HG03342 (cell line): ENCODE data around the gene NPAS2.

Experiments
- ATAC-seq: cut with Tn5 transposase; IDR thresholded peaks from one replicate; pipeline ENCODE4 v1.9.1; 2021; ENCODE audit warnings: mild to moderate bottlenecking, moderate library complexity; ENCODE audit not compliant: unreplicated experiment

The NPAS2 gene

DNA sequence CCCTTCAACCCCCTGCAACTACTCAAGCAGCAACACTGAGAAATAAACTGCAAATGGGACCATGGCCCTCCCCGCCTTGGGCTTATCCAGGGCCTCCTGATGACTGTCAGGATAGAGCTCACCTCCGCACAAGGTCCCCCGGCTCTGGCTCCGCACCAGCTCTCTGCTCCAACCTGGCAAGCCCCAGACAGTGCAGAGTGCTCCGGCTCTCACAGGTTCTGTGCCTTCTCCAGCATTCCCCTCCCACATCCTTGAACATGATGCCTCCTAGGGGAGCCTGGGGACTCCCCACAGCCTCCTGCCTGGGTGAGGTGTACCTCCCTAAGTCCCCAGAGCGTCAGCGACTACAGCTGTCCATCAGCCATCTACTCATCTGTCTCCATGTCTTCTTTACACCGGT, 26.7 kb upstream of the NPAS2 start:
- ATAC-seq = no peak

DNA sequence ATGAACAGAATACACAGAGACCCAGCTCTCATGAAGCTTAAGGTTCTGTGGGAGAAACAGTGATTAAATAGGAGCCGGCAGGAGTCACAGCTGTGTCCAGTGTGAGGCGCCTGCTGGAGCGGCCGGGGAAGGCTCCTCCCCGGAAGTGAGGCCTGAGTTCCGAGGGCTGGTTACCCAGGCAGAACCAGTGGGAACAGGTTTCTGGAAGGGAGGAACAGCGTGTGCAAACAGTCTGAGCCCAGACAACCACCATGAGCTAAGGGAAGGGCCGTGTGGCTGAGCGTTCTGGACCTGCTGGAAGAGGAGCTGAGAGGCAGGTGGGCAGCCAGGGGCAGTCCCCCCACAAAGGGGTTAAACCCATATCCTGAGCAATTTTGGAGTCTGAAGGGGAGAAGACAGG, 26.0 kb upstream of the NPAS2 start:
- no peak for ATAC-seq

DNA sequence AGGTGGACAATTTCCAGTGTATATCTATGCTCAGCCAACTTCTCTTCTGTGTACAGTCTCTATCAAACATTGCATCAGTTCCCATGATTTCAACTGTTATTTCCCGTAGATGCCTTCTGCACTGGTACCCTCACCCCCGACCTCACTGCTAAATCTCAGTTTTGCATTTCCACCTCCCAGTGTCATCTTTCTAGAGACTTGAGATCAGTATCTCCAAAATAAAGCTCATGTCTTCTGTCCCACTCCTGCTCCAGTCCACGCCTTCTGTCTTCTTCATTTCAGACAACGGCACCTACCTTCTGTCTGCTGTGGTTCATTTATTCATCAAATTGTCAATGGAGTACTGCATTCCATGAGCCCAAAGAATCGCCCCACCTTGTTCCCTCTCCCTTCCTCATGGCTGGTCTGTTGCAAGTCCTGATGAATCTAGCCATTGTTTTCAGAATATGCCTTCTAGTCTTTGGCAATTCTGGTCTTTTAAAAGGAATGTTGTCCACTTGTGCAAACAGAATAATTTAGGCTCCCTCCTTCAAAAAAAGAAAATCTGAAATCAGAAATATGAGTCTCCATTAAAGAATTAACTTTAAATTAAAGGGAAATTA, 23.3 kb upstream of the NPAS2 start:
- ATAC-seq = no peak

DNA sequence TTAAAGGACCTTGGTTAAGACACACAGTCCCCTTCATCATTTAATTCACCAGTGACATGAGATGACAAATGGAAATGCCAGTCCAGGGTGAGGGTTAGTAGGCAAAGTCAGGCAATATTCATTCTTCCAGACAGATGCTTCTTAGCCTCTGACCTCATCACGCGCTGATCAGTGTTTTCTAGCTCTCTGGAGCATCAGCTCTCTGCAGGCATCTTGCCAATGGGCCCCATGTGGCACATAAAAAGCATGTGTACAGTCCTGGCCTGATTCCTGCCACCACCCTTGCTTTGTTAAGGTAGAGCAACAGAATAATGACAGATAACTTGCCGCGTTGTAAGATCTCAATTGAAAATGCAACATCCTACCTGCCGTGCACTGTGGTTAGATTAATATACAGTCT, 20.3 kb upstream of the NPAS2 start:
- ATAC-seq = no peak

DNA sequence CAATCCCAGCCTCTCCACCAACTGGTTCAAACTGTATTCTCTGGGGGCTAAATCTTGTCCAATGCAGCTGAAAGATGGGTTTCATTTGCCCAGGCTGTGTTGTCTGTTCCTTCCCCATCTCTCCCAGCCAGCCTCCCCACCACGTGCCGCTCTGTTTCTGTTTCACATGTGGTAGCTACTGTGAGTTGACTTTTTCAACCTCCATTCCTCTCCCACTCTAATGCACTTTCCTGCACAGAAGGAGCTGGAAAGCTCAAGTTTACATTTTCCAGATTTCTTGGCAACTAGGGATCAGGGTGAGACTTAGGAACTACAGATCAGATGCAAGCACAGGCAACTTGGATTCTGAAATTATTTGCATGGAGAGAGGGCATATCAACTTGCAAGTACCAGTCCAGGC, 19.0 kb upstream of the NPAS2 start:
- no peak for ATAC-seq

DNA sequence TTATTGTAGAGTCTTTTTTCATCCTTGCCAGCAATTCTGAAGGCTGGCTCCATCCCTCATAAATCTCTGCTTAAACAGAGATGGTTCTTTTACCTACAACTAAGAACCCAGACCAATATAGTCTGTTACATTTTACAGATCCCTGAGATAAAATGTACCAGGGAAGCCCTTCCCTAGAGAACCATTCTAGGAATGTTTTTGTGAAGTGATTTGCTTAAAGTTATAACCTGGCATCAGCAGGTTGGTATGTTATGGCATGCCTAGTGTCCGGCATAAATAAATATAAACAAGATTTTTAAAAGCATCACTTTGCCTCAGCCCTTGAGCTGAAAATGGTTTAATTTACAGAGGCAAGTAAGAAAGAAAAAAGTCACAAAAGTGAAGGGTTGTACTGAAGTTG, 18.5 kb upstream of the NPAS2 start:
- no peak for ATAC-seq

DNA sequence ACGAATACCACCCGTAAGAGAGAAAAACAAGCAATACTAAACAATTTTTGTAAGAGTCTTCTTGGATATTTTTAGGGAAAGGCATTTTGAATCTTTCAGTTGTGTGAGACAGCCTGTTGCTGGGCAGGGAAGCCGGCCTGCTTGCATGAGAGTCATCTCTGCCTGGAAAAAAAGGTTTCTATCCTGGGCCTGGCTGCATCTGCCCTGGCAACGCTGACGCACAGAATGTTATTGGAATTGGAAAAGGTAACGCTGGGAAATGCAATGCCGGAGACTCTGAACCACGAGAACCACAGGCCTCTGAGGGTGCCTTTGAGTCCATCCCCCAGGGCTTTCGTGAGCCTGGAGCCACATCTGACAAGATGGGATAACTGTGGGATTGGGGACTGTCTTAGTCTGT, 17.9 kb upstream of the NPAS2 start:
- ATAC-seq = no peak

DNA sequence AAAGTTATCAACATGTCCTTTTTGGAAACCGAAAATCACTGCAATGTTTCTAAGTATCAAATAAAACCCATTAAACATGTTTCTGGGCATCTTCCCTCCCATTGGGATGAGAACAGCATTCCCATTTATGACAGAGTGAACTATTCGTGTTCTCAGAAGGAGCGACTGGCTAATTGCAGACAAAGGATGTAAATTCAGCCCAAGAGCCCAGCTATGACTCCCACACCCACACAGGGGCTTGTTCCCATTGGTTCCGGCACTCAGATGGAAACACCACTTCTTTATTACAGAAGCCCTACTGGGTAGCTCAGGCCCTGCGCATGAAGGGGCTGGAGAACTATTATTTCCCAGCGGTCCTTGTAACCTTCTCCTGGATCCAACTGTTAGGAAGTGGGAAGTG, 16.6 kb upstream of the NPAS2 start:
- ATAC-seq = no peak

DNA sequence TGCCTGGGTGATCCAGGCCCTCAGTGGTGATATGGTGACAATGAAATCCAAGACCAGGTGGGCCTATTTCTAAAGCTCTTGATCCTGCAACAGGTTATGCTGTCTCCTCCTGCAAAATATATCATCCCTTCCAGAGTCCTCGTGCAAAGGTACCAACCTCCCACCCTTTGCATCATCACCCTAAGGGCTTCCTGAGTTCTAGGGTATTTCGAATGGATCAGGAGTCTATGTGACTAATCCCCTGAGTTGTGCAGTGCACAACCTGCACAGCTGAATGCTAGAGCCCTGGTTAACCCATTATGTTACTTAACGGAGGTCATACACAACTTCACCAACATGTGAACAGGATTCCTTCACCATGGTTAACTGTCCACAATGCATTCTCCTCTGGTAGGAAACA, 13.4 kb upstream of the NPAS2 start:
- ATAC-seq = no peak

DNA sequence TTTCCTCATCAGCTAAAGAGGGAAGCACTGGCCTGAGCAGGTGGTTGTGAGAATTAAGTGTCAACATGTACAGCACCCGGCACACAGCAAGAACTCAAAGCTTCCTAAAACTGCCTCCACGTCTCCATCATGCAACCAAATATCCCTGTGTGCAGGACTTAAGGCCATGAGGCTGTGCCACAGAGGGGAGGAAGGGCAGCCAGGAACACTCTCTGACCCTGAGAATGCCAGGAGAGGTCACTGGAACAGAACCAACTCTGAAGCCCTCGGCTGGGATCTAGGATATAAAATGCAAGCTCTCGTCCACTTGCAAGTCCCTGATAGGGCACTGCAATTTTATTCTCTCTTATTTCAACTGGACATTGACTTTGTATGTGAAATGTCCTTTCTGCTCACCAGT, 12.2 kb upstream of the NPAS2 start:
- ATAC-seq = no peak

DNA sequence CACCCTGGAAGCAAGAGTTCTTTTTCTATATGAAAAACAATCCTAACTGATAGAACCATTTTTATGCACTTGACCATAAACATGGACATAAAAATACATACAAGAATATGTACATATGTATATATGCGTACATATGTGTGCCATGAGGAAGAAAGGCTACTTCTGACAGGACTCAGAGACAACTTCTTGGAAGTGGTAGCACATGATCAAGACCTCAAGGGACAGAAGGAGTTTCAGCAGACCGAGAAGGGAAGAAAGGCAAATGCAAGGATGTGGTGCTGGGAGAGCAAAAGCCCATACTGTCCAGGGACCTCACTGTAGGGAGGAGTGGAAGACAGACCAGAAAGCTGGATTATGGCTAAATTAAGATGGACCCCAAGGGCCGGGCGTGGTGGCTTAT, 11.4 kb upstream of the NPAS2 start:
- no peak for ATAC-seq

DNA sequence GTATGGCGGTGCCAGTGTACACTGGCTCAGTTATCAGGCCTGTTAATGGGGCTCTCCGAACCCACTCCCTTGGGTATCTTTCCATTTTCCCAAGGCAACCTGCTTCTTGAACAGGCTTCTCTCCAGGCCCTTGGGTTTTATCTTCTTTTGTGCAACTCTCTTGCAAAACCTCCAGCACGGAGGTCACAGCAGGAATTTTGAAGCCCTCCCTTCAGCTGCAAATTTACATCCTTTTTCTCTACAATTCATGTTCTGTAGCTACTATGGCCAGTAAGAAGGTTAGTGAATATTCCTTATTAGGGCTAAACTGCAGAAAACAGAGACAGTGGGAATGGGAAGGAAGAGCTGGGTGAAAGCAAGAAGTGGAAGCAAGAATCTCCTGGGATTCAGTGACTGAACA, 10.4 kb upstream of the NPAS2 start:
- ATAC-seq = no peak

DNA sequence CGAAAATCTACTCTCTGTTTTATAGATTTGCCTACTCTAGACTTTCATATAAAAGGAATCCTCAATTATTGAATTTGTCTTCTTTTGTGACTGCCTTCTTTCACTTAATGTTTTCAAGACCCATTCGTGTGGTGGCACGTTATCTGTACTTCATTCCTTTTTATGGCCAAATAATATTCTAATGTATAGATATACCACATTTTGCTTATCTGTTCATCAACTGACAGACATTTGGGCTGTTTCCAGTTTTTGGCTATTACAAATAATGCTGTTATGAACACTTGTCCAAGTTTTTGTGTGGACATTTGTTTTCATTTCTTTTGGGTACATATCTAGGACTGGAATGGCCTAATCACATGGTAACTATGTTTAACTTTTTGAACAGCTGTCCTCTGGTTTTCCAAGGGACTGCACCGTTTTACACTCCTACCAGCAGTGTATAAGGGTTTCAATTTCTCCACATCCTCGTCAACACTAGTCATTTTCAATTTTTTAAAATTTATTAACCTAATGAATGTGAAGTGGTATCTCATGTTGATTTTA, 9.3 kb upstream of the NPAS2 start:
- no peak for ATAC-seq

DNA sequence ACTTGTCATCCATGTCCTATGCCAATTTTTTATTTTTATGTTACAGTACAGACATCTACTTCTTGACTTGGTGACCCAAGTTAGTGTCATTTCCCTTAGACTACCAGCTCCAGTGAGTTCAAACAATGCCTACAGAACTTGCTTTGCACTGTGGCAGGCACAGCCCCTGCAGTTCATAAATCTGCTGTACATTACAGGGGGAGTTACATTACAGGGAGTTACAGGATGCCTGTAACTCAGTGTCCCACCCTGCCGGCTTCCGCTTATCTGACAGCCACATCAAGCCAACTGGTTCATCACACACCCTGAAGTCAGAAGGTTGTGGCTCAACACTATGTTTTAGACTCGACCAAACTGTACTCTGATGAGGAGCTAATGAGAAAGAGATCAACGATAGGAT, 7.8 kb upstream of the NPAS2 start:
- ATAC-seq = no peak

DNA sequence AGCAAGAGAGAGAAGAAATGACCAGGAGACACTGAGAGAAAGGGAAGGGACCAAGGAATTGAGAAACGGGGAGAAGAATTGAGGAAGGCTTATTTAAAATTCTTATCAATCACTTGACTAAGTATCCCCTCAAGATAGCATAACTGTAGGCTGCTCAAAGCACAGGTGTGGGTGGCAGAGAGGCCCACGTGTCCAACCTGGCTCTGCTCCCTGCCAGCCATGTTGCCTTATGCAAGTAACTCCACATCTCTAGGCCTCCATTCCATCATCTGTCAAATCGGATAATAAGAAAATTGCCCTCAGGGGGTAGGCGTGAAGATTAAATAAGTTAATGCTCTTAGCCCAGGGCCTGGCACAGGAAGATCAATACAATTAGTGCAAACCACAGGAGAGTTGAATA, 7.4 kb upstream of the NPAS2 start:
- no peak for ATAC-seq

DNA sequence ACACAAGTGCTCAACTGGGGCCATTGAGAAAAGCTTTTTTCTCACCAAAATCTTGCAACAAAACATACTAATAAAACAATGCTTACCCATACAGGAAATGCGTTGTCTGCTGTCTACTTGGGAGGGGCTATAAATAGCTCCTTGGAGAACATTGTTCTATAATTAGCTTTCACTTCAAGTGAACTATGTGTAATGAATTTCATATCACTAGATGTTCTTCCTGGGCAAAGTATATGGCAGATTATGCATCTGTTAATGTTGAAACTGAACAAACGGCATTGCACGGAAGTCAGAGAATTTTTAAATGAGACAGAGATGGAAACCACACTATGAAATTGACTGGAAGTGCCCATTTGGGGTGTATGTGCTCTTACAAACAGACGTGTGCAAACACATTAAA, 6.4 kb upstream of the NPAS2 start:
- ATAC-seq = no peak

DNA sequence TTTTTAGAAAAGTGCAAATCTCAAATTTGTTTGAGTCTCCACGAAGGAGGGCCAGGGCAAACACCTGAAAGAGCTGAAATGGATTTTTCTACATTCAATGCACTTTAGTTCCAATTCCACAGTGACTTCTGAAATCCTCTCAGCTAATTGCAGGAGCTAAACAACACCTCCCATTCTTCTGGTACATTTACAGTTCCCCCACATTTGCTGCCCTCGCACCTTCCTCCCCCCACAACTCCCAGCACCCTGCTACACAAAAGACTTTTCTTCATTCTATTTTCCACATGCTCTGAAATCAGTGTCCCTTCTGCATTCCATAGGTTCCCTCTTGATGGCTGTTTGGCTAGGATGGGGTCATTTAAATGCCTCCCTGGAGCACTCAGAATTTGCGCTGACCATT, 5.9 kb upstream of the NPAS2 start:
- ATAC-seq = no peak

DNA sequence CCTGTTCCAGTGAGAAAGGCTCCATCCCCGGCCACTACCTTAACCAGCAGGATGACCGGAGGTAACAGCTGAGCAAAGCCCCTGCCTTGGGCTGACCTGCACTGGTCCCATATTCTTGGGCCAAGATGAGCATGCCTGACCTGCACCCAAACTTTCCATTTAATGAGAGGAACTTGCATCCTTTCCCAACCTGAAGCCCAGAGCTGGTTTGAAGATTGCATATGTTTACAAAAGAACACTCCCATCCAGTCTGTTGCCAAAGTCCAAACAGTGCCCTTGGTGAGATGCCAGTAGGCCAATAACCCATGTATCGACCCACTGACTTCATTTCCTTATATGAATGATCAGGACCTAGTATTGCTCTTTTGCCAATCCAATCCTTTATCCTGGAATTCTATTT, 5.5 kb upstream of the NPAS2 start:
- ATAC-seq = no peak

DNA sequence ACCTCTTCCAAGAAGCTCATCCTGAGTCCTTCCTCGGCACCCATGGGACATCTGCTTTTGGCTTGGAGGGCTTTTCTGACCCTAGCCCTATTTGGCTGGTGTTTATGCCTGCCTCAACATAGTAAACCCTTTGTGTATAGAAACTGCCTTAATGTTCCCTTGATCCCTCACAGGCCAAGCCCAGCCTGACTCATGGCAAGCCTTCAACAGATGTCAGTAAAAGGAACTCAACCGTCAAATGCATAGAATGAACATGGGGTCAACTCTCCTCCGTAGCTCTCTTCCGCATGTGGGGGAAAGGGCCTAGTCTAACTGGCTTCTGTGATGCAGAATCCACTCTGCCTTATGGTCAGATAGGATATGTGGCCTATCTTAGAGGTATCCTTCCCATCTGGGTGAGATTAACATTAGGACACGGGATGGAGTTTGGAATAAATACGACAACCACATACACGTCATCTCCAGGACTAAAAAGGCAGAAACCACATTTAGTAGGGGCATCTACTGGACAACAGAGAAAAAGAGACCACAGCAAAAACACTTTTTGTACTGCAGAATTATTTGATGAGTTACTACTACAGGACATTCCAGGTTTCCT, 2.5 kb upstream of the NPAS2 start:
- no peak for ATAC-seq

DNA sequence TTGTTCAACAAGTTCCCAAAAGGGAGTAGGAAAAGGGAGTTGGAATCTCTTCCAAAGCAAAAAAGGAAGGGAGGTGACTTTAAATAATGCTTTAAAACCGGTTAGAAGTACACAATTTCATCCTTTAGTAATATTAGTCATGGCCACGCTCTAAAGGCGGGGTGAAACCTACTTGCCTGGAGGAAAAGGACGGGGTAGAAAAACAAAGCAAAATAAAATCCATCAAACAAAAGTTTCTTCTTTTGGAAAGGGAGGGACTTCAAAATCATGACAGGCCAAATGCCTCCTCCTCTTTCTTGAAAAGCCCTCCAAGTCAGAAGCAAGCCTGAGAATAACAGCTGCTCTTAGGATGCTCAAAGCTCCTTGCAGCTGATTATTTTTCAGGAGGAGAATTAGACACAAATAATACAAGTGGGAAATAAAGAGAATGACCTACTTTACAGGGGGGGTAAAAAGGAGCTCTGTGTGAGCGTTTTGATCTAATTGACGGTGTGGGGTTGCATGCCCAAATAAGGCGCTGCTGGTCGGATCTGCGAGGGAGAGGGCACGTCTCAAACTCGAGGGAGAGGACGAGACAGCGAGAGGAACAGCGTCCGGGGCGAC, 1.8 kb upstream of the NPAS2 start:
- no peak for ATAC-seq

DNA sequence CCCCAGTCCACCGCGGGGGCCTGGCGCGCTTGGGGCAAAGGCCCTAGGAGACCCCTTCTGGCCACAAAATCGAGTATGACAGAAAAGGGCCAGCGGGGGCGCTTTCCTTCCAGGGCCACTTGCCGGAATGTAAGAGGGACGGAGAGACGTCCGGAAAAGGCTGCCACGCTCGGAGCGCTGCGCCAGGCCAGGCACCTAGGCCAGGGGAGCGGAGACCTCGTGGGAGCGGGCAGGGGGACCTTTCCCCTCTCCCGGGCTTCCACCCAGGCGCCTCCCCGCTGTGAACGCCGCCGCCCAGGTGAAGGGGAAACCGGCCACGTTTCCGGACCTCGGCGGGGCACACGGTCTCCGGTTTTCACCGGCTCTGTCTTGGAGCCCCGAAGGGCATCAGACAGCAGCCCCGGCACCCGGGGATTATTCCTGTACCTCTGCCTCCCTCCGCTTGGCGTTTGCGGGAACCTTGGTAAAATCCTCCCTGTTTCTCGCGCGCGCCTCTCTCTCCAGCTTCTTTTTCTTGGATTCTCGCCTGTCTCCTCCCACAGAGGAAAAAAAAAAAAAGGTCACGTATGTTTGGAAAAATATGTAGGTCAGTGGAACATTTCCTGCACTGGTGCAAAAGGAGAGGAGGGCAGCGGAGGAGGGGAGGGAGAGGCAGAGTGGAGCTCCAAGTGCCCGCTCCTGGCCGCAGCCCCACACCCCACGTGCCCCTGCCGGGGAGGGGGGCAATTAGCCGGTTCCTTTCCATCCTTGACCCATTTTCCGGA, 1.2 kb upstream of the NPAS2 start:
- no peak for ATAC-seq

DNA sequence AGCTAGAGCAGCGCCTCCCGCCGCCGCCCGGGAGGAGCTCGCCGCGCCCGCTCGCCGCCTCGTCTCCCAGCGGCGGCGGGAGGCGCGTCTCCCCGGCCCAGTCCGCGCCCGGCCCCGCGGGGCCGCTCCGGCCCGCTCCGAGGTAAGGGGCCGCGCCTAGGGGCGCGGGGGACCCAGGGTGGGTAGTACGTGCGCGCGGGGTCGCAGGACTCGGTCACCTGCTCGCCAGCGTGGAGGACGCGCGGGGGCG, 259 bp downstream of the NPAS2 start:
- ATAC-seq = no peak
